Measurements from ENCODE around the gene PAX9.

PAX9 gene

DNA sequence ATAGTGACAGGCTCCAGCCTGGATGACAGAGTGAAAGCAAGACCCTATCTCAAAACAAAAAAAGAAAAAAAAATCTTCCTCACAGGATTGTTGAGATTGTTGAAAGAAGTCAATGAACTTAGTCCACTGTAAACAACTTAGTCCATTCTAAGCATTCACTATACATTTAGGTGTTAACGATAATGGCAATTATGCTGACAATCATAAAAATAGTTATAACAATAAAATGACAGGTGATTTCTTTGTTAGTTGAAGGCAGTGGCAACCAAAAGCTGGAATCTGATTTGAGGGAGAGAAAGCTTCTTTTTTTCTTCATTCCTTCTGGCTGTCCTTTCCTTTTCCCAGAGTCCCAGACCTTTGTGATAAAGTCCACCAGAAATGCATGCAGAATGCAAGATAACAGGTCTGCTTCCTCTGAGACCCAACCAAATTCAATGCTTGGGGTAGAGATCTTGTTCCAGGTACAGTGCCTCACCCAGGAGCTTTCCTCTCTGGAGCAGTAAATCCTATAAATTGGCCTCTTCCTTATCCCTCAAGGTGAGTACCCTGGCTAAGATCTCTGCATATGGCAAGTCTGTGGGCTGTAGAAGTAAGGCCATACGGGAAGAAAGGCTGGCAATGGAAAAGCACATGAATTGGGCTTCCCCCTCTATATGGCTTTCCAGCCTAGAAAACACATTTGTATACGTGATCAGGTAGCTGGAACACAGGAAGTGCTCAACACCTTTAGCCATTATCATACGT is 52.5 kb downstream of the PAX9 start:
- Histone ChIP-seq H3K27me3 (ENCODE audit: control insufficient read depth, low read length) (no peaks in the 10 kb centered on the region), H3K9me2 (replicated peaks; ENCODE audit: control insufficient read depth, low read length) (no peaks in the 10 kb centered on the region), H3K27ac (ENCODE audit: low read depth, low read length) (no peak overlapping the region), H3K4me2 (ENCODE audit: low read length) (no peak overlapping the region), H3F3A (ENCODE audit: control insufficient read depth, insufficient read depth) (no peaks in the 10 kb centered on the region), H3K36me3 (ENCODE audit: control insufficient read depth, low read length) (no peaks in the 10 kb centered on the region), H3K4me1 (ENCODE audit: control insufficient read depth, low read length) (no peaks in the 10 kb centered on the region), H4K20me1 (ENCODE audit: control insufficient read depth, insufficient read depth, low read depth, low read length) (no peaks in the 10 kb centered on the region), H3K4me3 (ENCODE audit: low read length) (no peak overlapping the region), H3K9me3 (ENCODE audit: control insufficient read depth, insufficient read depth, low read length) (no peaks in the 10 kb centered on the region), H3K79me2 (ENCODE audit: control insufficient read depth, low read length) (no peaks in the 10 kb centered on the region)
- no peak for TF ChIP-seq EZH2phosphoT487 (IDR thresholded peaks at IDR 0.05; ENCODE audit: borderline replicate concordance, low read length)
- TF ChIP-seq, protein P1, sequence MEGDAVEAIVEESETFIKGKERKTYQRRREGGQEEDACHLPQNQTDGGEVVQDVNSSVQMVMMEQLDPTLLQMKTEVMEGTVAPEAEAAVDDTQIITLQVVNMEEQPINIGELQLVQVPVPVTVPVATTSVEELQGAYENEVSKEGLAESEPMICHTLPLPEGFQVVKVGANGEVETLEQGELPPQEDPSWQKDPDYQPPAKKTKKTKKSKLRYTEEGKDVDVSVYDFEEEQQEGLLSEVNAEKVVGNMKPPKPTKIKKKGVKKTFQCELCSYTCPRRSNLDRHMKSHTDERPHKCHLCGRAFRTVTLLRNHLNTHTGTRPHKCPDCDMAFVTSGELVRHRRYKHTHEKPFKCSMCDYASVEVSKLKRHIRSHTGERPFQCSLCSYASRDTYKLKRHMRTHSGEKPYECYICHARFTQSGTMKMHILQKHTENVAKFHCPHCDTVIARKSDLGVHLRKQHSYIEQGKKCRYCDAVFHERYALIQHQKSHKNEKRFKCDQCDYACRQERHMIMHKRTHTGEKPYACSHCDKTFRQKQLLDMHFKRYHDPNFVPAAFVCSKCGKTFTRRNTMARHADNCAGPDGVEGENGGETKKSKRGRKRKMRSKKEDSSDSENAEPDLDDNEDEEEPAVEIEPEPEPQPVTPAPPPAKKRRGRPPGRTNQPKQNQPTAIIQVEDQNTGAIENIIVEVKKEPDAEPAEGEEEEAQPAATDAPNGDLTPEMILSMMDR (IDR thresholded peaks at IDR 0.05; ENCODE audit: low read depth, low read length, poor library complexity, severe bottlenecking): no peak

DNA sequence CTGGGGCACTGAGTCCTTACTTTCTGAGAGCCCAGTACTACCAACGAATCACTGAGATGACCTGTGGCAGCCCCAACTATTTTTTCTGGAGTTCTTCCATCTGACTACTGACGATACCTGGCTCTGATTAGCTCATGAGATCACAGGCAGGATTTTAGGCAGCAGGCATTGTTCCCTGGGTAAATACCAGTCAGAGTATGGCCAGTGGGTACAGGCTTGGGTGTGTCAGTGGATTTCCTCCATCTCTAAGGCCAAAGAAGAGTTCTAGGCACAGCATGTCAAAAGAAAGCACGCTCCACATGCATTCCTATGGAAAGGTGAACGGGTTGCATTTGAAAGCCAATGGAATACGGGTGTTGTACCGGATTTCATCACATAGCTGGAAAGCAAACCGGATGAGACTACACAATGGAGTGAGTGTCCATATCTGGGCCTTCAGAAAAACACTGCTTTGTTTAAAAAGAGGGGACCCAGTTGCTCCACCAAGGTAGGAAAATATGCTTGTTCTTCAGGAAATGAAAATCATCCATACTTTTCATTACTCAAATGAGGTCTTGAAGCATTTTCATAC is 55.0 kb downstream of the PAX9 start:
- no peak overlapping the region for H3K27ac ChIP-seq (ENCODE audit: low read depth, low read length)
- H3F3A ChIP-seq (ENCODE audit: control insufficient read depth, insufficient read depth): no peaks in the 10 kb centered on the region
- no peaks in the 10 kb centered on the region for H3K4me1 ChIP-seq (ENCODE audit: control insufficient read depth, low read length)
- H3K4me2 ChIP-seq (ENCODE audit: low read length): no peak overlapping the region
- H3K36me3 ChIP-seq (ENCODE audit: control insufficient read depth, low read length): no peaks in the 10 kb centered on the region
- no peaks in the 10 kb centered on the region for H3K79me2 ChIP-seq (ENCODE audit: control insufficient read depth, low read length)
- no peaks in the 10 kb centered on the region for H3K9me3 ChIP-seq (ENCODE audit: control insufficient read depth, insufficient read depth, low read length)
- TF ChIP-seq EZH2phosphoT487 (IDR thresholded peaks at IDR 0.05; ENCODE audit: borderline replicate concordance, low read length): no peak
- TF ChIP-seq, protein P1 (IDR thresholded peaks at IDR 0.05; ENCODE audit: low read depth, low read length, poor library complexity, severe bottlenecking): no peak
- no peaks in the 10 kb centered on the region for H3K27me3 ChIP-seq (ENCODE audit: control insufficient read depth, low read length)
- no peaks in the 10 kb centered on the region for H3K9me2 ChIP-seq (replicated peaks; ENCODE audit: control insufficient read depth, low read length)
- no peak overlapping the region for H3K4me3 ChIP-seq (ENCODE audit: low read length)
- no peaks in the 10 kb centered on the region for H4K20me1 ChIP-seq (ENCODE audit: control insufficient read depth, insufficient read depth, low read depth, low read length)

DNA sequence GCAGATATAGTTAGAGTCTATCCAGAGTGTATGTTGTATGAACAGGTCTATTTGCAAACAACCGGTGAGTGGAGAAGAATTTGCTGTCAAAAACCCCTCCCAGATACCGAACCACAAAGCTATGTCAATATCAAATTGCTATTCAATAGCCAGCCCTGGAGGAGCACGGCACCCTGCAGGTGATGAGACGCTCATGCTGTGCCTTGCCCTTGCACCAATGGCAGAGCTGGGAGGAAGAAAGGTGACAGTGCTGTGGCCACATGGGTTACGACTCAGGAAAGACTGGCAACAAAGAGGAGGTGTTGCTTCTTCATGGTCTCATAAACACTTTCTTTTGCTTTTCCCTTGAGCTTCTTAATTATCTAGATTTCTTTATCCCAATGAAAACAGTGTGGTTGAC is 55.7 kb downstream of the PAX9 start:
- Histone ChIP-seq H3K27ac (ENCODE audit: low read depth, low read length) (no peak overlapping the region), H3K27me3 (ENCODE audit: control insufficient read depth, low read length) (no peaks in the 10 kb centered on the region), H3K79me2 (ENCODE audit: control insufficient read depth, low read length) (no peaks in the 10 kb centered on the region), H3K4me1 (ENCODE audit: control insufficient read depth, low read length) (no peaks in the 10 kb centered on the region), H3K36me3 (ENCODE audit: control insufficient read depth, low read length) (no peaks in the 10 kb centered on the region), H3K9me3 (ENCODE audit: control insufficient read depth, insufficient read depth, low read length) (no peaks in the 10 kb centered on the region), H3F3A (ENCODE audit: control insufficient read depth, insufficient read depth) (no peaks in the 10 kb centered on the region), H4K20me1 (ENCODE audit: control insufficient read depth, insufficient read depth, low read depth, low read length) (no peaks in the 10 kb centered on the region), H3K4me3 (ENCODE audit: low read length) (no peak overlapping the region), H3K9me2 (replicated peaks; ENCODE audit: control insufficient read depth, low read length) (no peaks in the 10 kb centered on the region), H3K4me2 (ENCODE audit: low read length) (no peak overlapping the region)
- TF ChIP-seq, protein P1 (IDR thresholded peaks at IDR 0.05; ENCODE audit: low read depth, low read length, poor library complexity, severe bottlenecking): no peak
- TF ChIP-seq EZH2phosphoT487 (IDR thresholded peaks at IDR 0.05; ENCODE audit: borderline replicate concordance, low read length): no peak

All from DOHH2 (cell line).